GM23248 (cell line): Measurements from ENCODE around the gene PTPRA.

Experiments used
- EZH2 ChIP-seq: fragments of 200-600 bp; sonication (generic); IDR thresholded peaks from 2 replicates; pipeline ENCODE4 v1.6.1; 2018; ENCODE audit warnings: antibody characterized with exemption, mild to moderate bottlenecking; ENCODE audit not compliant: insufficient read depth, poor library complexity, severe bottlenecking
- EZH2phosphoT487 ChIP-seq: fragments of 200-600 bp; sonication (generic); IDR thresholded peaks from 2 replicates; pipeline ENCODE4 v1.6.1; 2018; ENCODE audit warnings: antibody characterized with exemption, moderate library complexity, mild to moderate bottlenecking, low read depth; ENCODE audit not compliant: insufficient read depth

DNA sequence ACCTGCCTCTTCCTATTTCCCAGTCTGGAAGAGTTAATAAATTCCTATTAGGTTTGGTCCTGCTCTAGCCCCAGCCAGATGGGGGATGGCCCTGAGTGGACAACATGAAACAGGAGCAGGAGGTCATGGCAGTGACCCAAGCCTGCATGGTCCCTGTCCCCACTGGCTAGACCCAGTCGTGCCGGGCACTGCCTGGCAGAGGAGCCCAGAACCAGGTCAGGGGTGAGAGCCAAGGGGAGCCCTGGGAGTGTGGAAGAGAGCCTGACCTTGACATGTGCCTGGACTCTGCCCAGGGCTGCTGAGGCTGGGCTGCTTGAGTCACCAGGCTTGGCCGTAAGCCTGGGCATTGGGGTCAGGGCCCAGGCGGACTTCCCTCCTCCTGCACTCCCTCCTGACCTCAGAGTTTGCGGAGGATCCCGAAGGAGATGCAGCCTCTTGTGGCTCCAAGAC is 207.7 kb downstream of the PTPRA start:
- no peak for TF ChIP-seq EZH2
- no peak for TF ChIP-seq EZH2phosphoT487
